Psoas muscle (tissue), 8 donors: ENCODE data around the gene AP2B1. TPM values are rescaled to one million over a fixed set of nuclear protein-coding genes. Genes with fewer than 3 reads are reported as not detected.

ENCODE experiments used
- ATAC-seq, 4 donors: fragments of 200-7000 bp; cut with Tn5 transposase; one replicate each; pipeline ENCODE4 v1.9.1; 2020; ENCODE audit warnings: moderate library complexity in 3 of 4, mild to moderate bottlenecking in 2 of 4
- DNase-seq, 2 donors: peaks; one replicate each; pipeline ENCODE4 v3.0.0-alpha.2; 2020
- H3K27ac ChIP-seq: fragments of 200-600 bp; one replicate; pipeline ENCODE4 v1.8.0; 2022
- H3K27me3 ChIP-seq, 3 donors: fragments of 200-600 bp in 1 of 3; one replicate each; pipeline versions ENCODE4 v1.6.1 to v1.8.0; 2013 to 2022; ENCODE audit warnings: low read length in 2 of 3, mild to moderate bottlenecking in 2 of 3, moderate library complexity in 1 of 3; ENCODE audit not compliant: insufficient read depth in 3 of 3
- H3K36me3 ChIP-seq, 2 donors: fragments of 200-600 bp in 1 of 2; one replicate each; pipeline versions ENCODE4 v1.6.1 to v1.8.0; 2013 to 2022; ENCODE audit warnings: low read depth in 1 of 2, mild to moderate bottlenecking in 1 of 2, moderate library complexity in 1 of 2; ENCODE audit not compliant: insufficient read depth in 1 of 2
- H3K4me1 ChIP-seq: fragments of 200-600 bp; one replicate; pipeline ENCODE4 v1.8.0; 2022
- H3K4me3 ChIP-seq: fragments of 200-600 bp; one replicate; pipeline ENCODE4 v1.8.0; 2022; ENCODE audit warnings: mild to moderate bottlenecking
- H3K9me3 ChIP-seq: fragments of 200-600 bp; one replicate; pipeline ENCODE4 v1.8.0; 2022
- WGBS, 3 donors: extraction: QIAGEN DNeasy Blood & Tissue Kit; methylation state at CpG; one replicate each; pipeline versions ENCODE4 v1.1.6 to v1.1.7; 2013; 5-methylcytosine and 5-hydroxymethylcytosine counted together
- intact Hi-C, 2 donors: fragments of 100-400 bp; cut with DNase I; formaldehyde crosslinking; loops; one replicate each; pipeline versions ENCODE4 v1.11.0 to v1.14.2; 2022
- polyA plus RNA-seq, 3 donors: library from polyadenylated mRNA; stranded (reverse); fragments of 200-250 nt; gene quantifications; one replicate each; pipeline ENCODE4 v1.2.3, GENCODE V29; 2013
- total RNA-seq, 4 donors: library from RNA; stranded (reverse); fragmentation: NEBNext Ultra II Directional in 2 of 4; extraction: Animal tissue kit (Norgen Biotek cat#: 25700) in 2 of 4; gene quantifications; one replicate each; pipeline versions ENCODE4 v1.2.1 to v1.2.4, GENCODE V29; 2021 to 2023
- TF ChIP-seq, protein P1 (sequence below): fragments of 200-600 bp; IDR thresholded peaks from one replicate; pipeline ENCODE4 v1.8.0; 2022; ENCODE audit warnings: antibody characterized with exemption
- donor health status: healthy with polysubstance abuse.
- donor health status: DM: no; HTN: no; CAD: no; lungs with moderate emphysema.
- donor health status: Bipolar disorder and iron deficiency.
- donor health status: healthy.
- donor health status: DM: yes; HTN: yes; CAD: no.
- donor health status: DM: no; HTN: no; CAD: no.
- donor health status: DM: no; HTN: no; CAD: no.
- donor health status: DM: yes; HTN: yes; CAD: no.

The AP2B1 gene
- total and polyA plus RNA-seq, 7 donors = 20.0 to 92.4 (median 63.2) TPM

DNA sequence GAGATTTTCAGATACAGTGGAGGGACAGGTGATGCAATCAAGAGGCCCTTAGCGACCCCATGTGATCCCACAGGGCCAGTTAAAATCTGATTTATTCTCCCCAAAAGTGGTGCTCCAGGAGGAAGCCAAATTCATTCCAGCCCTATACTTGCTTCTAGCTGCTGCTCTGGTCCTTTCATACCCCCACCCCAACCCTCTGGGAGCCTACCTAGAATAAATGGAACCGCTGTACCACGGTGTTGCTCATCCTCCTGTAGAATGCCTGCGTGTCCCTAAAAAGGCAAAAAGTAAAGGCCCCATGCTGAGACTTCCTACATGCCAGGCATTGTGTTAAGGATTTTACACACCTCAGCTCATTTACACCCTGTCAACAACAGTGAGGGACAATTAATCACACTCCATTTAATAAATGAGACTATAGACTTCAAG, 142.3 kb downstream of the AP2B1 start:
- peaks cover 13% of the 10 kb centered on the region for H3K4me1 ChIP-seq
- intact Hi-C loops = no loop called here
- no peak for ATAC-seq

DNA sequence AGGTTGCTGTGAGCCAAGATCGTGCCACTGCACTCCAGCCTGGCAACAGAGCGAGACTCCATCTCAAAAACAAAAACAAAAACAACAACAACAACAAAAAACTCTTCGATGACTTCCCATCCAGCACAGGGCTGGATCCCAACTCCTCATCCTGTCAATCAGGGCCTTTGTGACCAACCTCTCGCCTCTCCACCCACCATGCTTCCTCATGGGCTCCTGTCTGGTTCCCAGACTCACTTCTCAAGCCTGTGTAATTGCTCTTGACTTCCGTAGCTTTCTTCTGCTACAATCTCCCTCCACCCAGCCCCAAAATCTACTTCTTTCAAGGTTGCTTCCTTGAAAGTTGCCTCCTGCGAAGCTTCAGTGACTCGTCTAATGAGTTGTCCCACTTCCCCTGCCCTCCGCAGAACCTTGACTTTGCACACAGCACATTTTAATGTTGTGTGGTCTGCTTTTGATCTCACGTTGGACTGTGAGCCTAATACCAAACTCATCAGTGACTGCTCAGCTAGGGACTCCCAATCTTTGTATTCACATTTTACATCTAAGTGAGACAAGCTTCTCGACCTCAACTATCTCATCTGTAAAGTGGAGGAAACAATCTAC, 143.4 kb downstream of the AP2B1 start:
- H3K36me3 ChIP-seq = peaks cover 0 to 4% of the 10 kb centered on the region in 2 donors
- H3K4me1 ChIP-seq = peaks cover 13% of the 10 kb centered on the region
- H3K27me3 ChIP-seq = no peaks in the 10 kb centered on the region
- intact Hi-C loops = no loop called here
- peak overlapping the region; percentile 68 for H3K4me3 ChIP-seq
- no peak overlapping the region for H3K27ac ChIP-seq
- ATAC-seq = no peak
- no peak for DNase-seq
- no peaks in the 10 kb centered on the region for H3K9me3 ChIP-seq
- WGBS, 3 donors = 86 to 88% (median 88%) methylated on average over 10 of the region's 10 CpGs
- TF ChIP-seq, protein P1, sequence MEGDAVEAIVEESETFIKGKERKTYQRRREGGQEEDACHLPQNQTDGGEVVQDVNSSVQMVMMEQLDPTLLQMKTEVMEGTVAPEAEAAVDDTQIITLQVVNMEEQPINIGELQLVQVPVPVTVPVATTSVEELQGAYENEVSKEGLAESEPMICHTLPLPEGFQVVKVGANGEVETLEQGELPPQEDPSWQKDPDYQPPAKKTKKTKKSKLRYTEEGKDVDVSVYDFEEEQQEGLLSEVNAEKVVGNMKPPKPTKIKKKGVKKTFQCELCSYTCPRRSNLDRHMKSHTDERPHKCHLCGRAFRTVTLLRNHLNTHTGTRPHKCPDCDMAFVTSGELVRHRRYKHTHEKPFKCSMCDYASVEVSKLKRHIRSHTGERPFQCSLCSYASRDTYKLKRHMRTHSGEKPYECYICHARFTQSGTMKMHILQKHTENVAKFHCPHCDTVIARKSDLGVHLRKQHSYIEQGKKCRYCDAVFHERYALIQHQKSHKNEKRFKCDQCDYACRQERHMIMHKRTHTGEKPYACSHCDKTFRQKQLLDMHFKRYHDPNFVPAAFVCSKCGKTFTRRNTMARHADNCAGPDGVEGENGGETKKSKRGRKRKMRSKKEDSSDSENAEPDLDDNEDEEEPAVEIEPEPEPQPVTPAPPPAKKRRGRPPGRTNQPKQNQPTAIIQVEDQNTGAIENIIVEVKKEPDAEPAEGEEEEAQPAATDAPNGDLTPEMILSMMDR = no peak

More for the DNA sequence above, 142.3 kb downstream of the AP2B1 start:
- TF ChIP-seq, protein P1 = no peak
- no peaks in the 10 kb centered on the region for H3K9me3 ChIP-seq
- no peaks in the 10 kb centered on the region for H3K27me3 ChIP-seq
- DNase-seq = no peak
- H3K4me3 ChIP-seq = no peak overlapping the region
- no peak overlapping the region for H3K27ac ChIP-seq
- H3K36me3 ChIP-seq = peaks cover 0 to 15% of the 10 kb centered on the region in 2 donors
- 70 to 81% (median 74%) methylated on average over 4 of the region's 4 CpGs for WGBS, 3 donors

DNA sequence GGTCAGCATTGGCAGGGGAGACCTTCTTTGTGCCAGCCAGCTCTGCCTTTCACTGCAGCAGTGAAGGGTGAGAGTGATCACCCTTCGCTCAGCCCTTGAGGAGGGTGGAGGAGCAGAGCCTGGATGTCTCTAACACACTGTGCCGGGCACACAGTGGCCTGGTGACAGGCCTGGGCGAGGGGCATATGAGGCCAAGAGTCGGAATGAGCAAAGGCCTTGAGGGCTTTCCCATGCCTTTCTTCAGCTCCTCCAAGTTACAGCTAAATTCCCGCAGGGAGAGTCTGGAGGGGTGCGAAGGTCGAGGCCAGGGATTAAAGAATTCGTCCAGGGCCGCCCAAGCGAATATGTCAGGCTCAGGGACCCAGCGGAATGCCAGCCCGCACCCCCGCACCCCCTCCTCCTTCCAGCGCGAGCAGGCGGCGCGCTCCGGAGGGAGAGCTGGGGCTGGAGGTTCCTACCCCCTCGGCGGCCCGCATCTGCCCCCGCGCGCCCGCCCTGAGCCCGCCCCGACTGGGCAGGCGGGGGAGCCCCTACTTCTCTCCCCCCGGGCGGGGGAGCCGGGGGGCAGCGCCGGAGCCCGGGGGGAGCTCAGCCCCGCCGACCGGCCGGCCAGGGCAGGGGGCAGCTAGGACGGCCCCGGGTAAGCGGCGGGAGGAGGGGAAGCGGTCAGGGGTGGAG, 144.3 kb downstream of the AP2B1 start, which contains the start of gene RASL10B:
RASL10B (plus strand) TSS at position 401 of the 678 bp plus-strand sequence. CDS start 3,546 bp downstream, outside the sequence.
- DNase-seq = peak; percentile 68 to 78
- intact Hi-C loops = no loop called here
- Histone ChIP-seq H3K36me3 (no peaks in the 10 kb centered on the region), H3K9me3 (no peaks in the 10 kb centered on the region), H3K4me1 (peaks cover 11% of the 10 kb centered on the region), H3K27me3 (no peaks in the 10 kb centered on the region), H3K4me3 (peak within 1 kb of the TSS; percentile 68), H3K27ac (peak within 1 kb of the TSS; percentile 47)
- 3 to 7% (median 6%) methylated on average over 20 to 44 of the region's 44 CpGs for WGBS, 3 donors
- TF ChIP-seq, protein P1 = no peak
- peak; percentile 73 to 92 (median 83) for ATAC-seq

DNA sequence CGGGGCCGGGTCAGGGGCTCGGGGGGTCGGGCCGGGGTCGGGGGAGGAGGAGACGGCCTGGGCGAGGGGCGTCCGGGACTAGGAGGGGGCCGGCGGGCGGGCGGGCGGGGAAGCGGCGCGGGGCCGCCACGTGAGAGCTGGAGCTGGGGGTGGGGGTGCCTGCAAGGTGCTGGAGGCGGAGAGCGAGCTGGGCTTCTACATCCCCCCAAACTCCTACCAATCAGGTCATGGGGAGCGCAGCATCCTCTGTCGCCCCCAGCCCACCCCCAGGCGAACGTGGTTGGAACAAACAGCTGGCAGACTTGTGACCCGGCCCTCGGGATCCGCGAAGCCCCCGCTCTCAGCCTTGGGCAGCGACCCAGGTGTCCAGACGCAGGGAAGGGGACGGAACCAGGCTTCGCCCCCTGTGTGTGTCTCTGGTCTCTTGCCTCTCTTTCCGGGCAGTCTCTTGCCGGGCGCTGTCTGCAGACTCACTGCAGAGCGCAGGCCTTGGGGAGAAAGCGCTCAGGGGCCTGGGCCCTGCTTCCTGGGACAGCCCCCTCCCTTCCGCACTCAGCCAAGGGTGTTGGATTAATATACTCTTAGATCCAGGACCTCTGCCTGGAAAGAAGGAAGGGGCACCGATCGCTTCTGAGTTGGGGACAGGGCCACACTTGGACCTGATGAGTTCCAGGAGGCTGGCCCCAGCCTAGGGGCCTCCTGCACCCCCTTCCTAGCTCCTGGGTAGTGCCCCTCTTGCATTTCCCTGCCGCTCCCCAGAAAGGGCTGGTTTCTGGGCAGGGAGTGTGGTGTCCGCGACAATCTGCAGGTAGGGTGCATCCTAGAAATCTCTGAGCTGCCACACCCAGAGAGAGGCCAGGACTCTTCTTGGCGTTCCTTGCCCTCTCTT, 145.0 kb downstream of the AP2B1 start:
- no peak for DNase-seq
- WGBS, 3 donors = 13 to 31% (median 22%) methylated on average over 23 to 45 of the region's 47 CpGs
- peaks cover 6% of the 10 kb centered on the region for H3K4me1 ChIP-seq
- H3K9me3 ChIP-seq = no peaks in the 10 kb centered on the region
- peak; percentile 37 to 46 (median 46) for ATAC-seq
- intact Hi-C loops = no loop called here
- TF ChIP-seq, protein P1 = no peak
- H3K4me3 ChIP-seq = peak overlapping the region; percentile 68
- peak overlapping the region; percentile 47 for H3K27ac ChIP-seq
- no peaks in the 10 kb centered on the region for H3K36me3 ChIP-seq
- no peaks in the 10 kb centered on the region for H3K27me3 ChIP-seq
